HG02938 (cell line): ENCODE measurements around the gene RPL10.

Experiments
- ATAC-seq: cut with Tn5 transposase; IDR thresholded peaks from one replicate; pipeline ENCODE4 v1.9.1; 2021; ENCODE audit warnings: mild to moderate bottlenecking, moderate library complexity; ENCODE audit not compliant: unreplicated experiment

Gene RPL10

DNA sequence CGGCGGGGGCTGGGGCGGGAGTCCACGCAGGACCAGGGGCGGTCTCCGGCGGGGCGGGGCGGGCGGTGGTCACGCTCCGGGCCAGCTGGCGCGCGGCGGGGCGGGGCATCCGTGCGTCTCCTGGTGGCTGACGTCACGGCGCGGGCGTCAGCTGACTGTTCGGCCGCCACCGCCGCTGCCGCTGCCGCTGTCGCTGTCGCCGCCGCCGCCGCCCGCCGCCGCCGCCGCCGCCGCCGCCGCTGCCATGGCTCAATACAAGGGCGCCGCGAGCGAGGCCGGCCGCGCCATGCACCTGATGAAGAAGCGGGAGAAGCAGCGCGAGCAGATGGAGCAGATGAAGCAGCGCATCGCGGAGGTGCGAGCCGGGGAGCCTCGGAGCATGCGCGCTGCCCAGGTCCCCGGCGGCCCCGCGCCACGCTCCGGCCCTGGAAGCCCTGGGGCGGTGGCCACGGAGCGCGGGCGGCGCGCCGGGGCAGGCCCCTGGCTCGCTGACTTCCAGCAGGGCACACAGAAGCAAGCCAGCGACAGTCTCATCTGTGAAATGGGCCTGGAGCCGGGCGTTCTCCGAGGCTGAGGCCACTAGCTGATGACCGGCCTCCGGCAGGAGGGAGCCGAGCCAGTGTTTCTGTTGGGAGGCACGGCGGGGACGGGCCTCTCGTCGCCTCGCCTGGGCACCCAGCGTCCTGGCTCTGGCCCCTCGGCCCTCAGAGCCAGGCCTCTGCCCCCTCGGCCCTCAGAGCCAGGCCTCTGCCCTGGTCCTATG lies 46.0 kb downstream of the RPL10 start, which contains the start of gene FAM50A:
Gene FAM50A, plus strand, starts transcription at position 150 of the 763 bp plus-strand sequence. Its CDS starts 95 bp downstream, at position 245.
- peak; percentile 65 for ATAC-seq

DNA sequence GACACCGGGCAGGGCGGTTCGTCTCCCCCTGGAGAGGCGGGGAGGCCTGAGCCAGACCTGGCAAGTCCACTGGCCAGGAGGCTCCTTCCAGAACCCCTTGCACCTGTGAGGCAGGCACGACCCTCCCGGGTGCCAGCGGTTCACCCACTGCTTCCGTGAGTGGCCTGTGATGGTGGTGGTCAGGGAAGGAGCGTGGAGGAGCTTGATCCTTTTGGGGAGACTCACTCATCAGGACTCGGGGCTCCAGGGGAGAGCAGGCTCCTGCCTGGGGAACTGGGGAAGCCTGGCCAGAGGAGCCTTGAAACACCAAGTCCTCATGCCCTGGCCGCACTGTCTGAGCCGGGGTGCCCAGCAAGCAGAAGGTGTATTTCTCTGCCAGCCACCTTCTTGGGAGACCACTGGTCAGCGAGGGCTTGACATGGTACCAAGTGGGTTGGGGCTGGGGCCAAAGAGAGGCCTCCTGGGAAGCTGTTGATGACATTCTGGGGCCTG lies 46.6 kb downstream of the RPL10 start:
- no peak for ATAC-seq

DNA sequence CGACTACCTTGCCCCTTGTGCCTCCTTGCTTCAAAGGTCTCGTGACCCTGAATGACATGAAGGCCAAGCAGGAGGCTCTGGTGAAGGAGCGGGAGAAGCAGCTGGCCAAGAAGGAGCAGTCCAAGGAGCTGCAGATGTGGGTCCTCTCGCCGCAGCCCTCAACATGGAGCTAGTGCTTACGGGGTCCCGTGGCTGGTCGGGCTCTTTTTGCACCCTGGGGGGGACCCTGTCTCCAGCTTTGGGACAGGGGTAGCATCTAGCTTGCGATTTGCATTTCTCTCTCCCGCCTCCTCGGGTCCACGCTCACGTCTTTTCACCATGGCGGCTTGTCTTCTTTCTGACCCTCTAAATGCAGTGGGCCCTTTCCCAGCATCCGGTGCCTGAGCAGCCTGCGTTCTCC lies 47.6 kb downstream of the RPL10 start:
- no peak for ATAC-seq

DNA sequence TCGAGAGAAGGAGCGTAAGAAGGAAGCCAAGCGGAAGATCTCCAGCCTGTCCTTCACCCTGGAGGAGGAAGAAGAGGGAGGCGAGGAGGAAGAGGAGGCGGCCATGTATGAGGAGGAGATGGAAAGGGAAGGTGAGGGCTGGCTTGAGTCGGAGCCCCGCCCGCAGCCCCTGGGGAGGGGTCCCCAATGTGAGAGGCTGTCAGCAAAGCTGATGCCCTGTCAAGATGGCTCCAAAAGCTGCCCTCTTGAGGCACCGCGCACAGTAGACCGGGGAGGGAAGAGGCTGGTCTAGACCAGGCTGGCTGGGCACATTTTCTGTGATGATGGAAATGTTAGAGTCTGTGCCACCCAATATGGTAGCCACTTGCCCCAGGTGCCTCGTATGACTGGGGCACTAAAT lies 48.3 kb downstream of the RPL10 start:
- ATAC-seq = no peak

DNA sequence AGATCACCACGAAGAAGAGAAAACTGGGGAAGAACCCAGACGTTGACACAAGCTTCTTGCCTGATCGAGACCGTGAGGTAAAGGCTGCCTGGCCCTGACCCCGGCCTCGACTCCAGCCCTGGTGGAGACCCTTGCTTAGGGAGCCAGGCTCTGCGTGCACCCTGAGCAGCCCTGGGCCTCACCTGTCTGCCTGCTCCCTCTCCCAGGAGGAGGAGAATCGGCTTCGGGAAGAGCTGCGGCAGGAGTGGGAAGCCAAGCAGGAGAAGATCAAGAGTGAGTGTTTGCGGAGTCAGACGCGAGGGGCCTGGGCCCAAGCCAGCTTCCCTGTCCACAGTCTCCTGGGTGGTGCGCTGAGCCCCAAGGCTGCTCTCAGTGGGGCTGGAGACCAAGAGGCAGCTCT lies 50.3 kb downstream of the RPL10 start:
- no peak for ATAC-seq

DNA sequence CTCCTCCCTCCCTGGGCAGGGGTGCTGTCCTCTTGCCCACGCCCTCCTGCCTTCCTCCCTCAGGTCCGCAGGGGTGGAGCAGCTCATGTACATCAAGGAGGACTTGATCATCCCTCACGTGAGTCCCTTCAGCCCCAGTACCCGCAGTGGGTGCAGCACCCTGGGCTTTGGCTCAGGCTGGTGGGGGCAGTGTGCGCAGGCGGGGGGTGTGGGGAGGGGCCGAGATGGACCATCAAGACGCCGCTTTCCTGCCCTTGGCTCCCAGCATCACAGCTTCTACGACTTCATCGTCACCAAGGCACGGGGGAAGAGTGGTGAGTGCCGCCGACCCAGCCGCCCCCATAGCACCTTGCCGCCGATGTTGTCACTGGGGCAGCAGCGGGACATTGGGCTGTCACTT lies 51.4 kb downstream of the RPL10 start:
- no peak for ATAC-seq

DNA sequence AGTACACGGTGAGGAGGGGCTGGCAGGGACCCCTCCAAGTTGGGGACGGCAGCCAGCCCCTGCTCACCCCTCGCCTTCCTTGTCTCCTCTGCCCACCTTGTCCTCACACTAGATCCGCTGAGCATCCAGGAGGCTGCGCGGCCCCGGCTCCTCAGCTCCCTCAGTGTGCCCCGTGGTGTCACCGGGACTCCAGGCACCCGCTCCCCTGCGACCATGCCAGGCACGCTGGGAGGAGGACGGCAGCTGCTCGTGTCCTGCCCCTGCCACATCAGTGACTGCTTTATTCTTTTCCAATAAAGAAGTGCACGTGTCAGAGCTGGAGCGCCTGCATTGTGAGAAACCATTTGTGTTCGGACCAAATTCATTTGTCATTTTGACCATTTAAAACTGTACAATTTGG lies 52.1 kb downstream of the RPL10 start:
- ATAC-seq = no peak
